ENCODE data around the gene CDH23. TPM values are rescaled to one million over a fixed set of nuclear protein-coding genes. Genes with fewer than 3 reads are reported as not detected.

The CDH23 gene
- total RNA-seq, 2 experiments from 2014 or later, result 4.0 to 4.5 TPM

DNA sequence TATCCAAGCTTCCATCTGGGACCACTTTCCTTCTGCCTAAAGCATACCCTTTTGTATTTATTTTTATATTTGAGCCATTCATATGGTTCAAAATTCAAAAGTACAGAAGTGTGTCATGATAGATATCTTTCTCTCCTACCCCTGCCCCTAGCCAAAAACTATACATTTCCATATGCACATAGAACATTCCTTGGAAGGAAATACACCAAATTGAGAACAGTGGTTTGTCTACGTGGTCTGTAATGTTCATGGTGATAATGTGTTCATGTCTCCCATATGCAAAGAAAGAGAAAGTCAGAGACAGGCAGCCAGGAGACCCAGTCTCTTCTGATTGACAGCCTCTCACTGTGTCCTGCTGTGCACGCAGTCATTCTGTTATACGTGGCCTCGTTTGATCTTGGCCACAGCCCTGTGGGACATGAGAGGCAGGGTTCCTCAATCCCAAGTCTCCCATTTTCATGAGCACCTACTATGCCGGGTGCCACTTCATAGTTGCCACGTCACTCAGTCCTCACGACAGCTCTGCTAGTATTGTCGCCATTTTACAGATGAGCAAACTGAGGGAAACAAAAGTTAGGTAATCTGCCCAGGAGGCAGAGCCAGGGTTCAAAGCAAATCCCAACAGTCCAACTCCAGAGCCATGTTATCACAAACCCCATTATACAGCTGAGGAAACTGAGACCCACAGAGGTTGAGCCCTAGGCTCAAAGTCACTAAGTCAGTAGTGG is 8.0 kb upstream of the CDH23 start:
- no peaks in the 10 kb centered on the region for H3K9me3 Mint-ChIP-seq
- peaks cover 26% of the 10 kb centered on the region for H3K27me3 Mint-ChIP-seq
- H3K36me3 Mint-ChIP-seq (ENCODE audit: low read depth), result no peaks in the 10 kb centered on the region
- H3K4me3 Mint-ChIP-seq, result no peak overlapping the region
- no peaks in the 10 kb centered on the region for H3K4me1 Mint-ChIP-seq
- no peak overlapping the region for H3K27ac Mint-ChIP-seq
- POLR2A ChIA-PET, result no interaction called here
- CTCF ChIA-PET, result no interaction called here
- DNase-seq, result no peak

DNA sequence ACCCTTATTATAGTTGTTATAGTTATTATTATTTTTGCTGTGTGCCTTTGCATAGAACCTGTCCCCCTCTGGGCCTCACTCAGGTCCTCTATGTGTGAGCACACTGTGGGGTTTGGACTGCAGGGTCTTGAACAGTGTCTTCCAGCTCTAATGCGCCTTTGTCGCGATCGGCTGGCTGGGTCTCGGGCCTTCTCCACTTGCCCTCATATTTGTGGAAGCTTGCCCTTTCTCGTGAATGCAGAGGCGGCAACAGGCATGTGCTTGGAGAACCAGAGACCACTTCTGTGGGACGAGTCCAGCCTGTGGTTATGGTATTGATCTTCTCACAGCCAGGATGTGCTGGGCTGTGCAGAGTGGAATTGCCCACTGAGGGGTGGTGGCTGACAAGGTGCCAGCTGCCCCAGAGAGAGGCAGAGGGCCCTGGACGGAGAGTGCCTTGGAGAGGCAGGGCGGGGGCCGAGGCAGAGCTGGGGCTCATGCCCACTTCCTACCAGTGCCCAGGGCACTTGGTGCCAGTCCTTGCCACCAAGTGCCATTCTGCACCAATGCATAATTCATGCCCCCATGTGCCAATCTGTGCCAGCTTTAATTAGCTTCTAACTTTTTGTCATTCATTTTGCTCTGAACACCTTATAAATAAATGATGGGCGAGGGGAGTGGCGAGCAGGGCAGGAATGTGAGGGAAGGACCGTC is 6.8 kb upstream of the CDH23 start:
- Mint-ChIP-seq H3K9me3 (no peaks in the 10 kb centered on the region), H3K27ac (no peak overlapping the region), H3K36me3 (ENCODE audit: low read depth) (no peaks in the 10 kb centered on the region), H3K4me3 (no peak overlapping the region), H3K27me3 (peaks cover 34% of the 10 kb centered on the region), H3K4me1 (no peaks in the 10 kb centered on the region)
- CTCF ChIA-PET, result interaction anchor here (1.2 to 1.7 kb wide), 2 partner anchors 9 to 12 kb away, joined by 3 to 4 read pairs; no protein-coding TSS in a partner anchor
- DNase-seq, result no peak
- POLR2A ChIA-PET, result no interaction called here

- H3K36me3 Mint-ChIP-seq (ENCODE audit: low read depth), result no peaks in the 10 kb centered on the region
- no peaks in the 10 kb centered on the region for H3K9me3 Mint-ChIP-seq
- DNase-seq, result no peak
- H3K4me1 Mint-ChIP-seq, result no peaks in the 10 kb centered on the region
- H3K4me3 Mint-ChIP-seq, result no peak overlapping the region
- CTCF ChIA-PET, result interaction anchor here (1.2 to 1.7 kb wide), 2 partner anchors 9 to 12 kb away, joined by 3 to 4 read pairs; no protein-coding TSS in a partner anchor
- POLR2A ChIA-PET, result no interaction called here
- H3K27me3 Mint-ChIP-seq, result peaks cover 40% of the 10 kb centered on the region
- H3K27ac Mint-ChIP-seq, result no peak overlapping the region
Observed at GRCh38 chr10:71390461-71390835, 6.3 kb upstream of the CDH23 start.

DNA sequence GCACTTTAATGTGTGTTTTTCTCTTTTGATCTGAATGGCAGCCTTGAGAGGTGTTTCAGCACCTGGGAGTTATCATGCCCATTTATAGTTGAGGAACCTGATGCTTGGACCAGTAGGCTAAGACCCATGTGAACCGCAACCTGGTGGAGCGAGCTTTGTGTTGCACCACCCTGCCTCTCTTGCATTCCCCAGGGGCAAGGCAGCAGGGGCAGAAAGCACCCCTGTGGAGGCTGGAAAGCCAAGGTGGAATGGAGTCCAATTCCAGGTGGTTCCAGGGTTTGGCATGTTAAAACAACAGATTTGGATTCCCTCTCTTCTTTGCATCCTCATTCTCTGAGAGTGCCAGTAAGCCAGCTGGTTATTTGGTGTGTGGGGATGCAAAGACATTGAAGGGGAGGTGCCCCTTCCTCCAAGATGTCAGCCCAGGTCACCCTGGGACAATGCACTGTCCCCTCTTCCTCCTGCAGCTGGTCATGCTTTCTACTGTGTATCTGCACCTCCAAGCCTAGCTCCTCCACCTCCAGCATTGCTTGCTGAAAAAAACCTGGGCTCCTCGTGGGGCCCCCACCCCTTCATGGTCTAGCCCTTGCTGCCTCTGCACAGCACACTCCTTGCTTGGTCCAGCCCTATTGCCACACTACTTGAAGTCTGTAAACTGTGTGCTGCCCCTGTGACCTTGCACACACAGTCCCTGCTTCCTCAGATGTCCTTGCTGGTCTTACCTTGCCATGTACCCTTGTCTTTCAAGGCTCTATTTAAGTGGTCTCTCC is 5.6 kb upstream of the CDH23 start:
- H3K4me1 Mint-ChIP-seq, result peaks cover 2% of the 10 kb centered on the region
- CTCF ChIA-PET, result interaction anchor here (1.2 to 1.7 kb wide), 2 partner anchors 10 to 13 kb away, joined by 3 to 4 read pairs; no protein-coding TSS in a partner anchor
- no peaks in the 10 kb centered on the region for H3K9me3 Mint-ChIP-seq
- POLR2A ChIA-PET, result no interaction called here
- peaks cover 46% of the 10 kb centered on the region for H3K27me3 Mint-ChIP-seq
- H3K4me3 Mint-ChIP-seq, result no peak overlapping the region
- DNase-seq, result no peak
- no peaks in the 10 kb centered on the region for H3K36me3 Mint-ChIP-seq (ENCODE audit: low read depth)
- H3K27ac Mint-ChIP-seq, result no peak overlapping the region

- ChIA-PET CTCF (interaction anchor here (1.4 to 1.7 kb wide), 2 partner anchors 7 to 10 kb away, joined by 4 read pairs; no protein-coding TSS in a partner anchor), POLR2A (no interaction called here)
- Mint-ChIP-seq H3K27ac (no peak overlapping the region), H3K4me1 (peaks cover 2% of the 10 kb centered on the region), H3K4me3 (no peak overlapping the region), H3K9me3 (no peaks in the 10 kb centered on the region), H3K36me3 (ENCODE audit: low read depth) (no peaks in the 10 kb centered on the region), H3K27me3 (peaks cover 46% of the 10 kb centered on the region)
- no peak for DNase-seq
Observed at GRCh38 chr10:71391701-71392100, 5.0 kb upstream of the CDH23 start.

DNA sequence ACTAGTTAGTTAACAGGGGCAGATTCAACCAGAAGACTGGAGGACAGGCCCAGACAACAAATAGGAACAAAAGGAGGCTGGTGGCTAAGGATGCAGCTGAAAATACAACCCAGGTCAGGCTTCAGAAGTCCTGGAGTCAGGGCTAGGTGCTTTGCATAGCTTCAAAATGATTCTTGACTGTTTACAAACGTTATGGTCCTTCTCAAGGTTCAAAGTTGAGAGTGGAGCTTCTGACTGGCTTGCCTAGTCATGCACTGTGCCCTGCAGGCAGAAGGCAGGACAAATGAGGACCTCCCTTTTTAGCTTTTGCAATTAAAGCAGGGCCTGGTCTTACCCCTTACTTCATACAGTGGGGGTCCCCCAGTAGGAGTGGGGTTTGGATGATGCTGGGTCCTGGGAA is 4.4 kb upstream of the CDH23 start:
- Mint-ChIP-seq H3K27ac (no peak overlapping the region), H3K27me3 (peaks cover 47% of the 10 kb centered on the region), H3K4me3 (no peak overlapping the region), H3K9me3 (no peaks in the 10 kb centered on the region), H3K4me1 (peaks cover 2% of the 10 kb centered on the region), H3K36me3 (ENCODE audit: low read depth) (no peaks in the 10 kb centered on the region)
- CTCF ChIA-PET, result interaction anchor here (0.6 to 1.4 kb wide), 2 partner anchors 8 to 86 kb away, joined by 4 read pairs; no protein-coding TSS in a partner anchor
- DNase-seq, result no peak
- POLR2A ChIA-PET, result no interaction called here

DNA sequence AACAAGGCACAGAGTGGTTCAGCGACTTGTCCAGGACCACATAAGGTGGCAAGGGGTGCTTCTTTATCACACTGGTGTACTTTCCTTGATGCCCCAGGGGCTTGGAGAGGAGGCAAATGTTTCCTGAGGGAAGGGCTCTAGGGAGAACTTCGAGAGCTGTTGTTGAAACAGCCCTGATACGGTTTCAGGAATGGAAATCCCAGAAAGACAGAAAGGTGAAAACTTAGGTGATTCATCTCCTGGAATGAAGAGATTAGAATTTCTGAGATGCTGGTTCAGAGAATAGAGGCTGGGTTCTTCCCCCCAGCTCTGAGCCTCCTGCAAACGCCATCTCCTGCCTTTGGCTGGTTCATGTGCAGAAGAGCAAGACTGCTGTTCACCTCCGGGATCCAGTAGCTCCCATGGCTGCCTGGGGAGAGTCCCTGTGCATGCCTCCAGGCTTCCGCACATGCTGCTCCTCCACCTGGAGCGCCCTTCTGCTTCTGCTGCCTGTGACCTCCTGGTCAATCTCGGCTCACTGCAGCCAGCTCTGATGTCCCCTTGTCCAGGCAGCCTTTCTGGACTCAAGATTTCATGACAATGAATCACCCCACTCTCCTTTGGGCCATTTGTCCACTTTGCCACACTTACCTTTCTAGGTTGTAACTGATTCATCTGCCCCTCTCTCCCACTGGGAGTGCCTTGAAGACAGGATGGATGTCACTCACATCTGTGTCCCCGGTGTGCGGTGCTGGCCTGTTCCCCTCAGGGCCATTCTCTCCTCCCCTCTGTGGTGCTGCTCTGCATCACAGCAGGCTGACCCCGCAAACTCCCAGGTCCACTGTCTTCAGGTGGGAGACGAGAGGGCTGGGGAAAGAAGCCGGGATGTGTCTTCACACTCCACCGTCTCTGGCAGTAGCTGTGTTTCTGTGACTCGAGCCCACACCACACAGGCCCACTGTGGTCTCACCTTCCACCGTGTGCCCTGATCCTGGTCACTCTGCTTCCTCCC is 3.6 kb upstream of the CDH23 start:
- CTCF ChIA-PET, result interaction anchor here (0.6 to 1.4 kb wide), 2 partner anchors 9 to 87 kb away, joined by 4 read pairs; no protein-coding TSS in a partner anchor
- Mint-ChIP-seq H3K36me3 (ENCODE audit: low read depth) (no peaks in the 10 kb centered on the region), H3K4me1 (peaks cover 2% of the 10 kb centered on the region), H3K4me3 (no peak overlapping the region), H3K27ac (no peak overlapping the region), H3K9me3 (no peaks in the 10 kb centered on the region), H3K27me3 (peaks cover 54% of the 10 kb centered on the region)
- no peak for DNase-seq
- POLR2A ChIA-PET, result no interaction called here

GRCh38 chr10:71393841-71394475 is 2.8 kb upstream of the CDH23 start:
- Mint-ChIP-seq H3K9me3 (no peaks in the 10 kb centered on the region), H3K4me1 (peaks cover 2% of the 10 kb centered on the region), H3K36me3 (ENCODE audit: low read depth) (no peaks in the 10 kb centered on the region), H3K27me3 (peaks cover 57% of the 10 kb centered on the region), H3K27ac (no peak overlapping the region), H3K4me3 (no peak overlapping the region)
- no peak for DNase-seq
- ChIA-PET POLR2A (no interaction called here), CTCF (interaction anchor here (1.0 to 1.6 kb wide), 2 partner anchors 9 to 27 kb away, joined by 3 to 5 read pairs; no protein-coding TSS in a partner anchor)

- POLR2A ChIA-PET, result no interaction called here
- peaks cover 2% of the 10 kb centered on the region for H3K4me1 Mint-ChIP-seq
- H3K4me3 Mint-ChIP-seq, result no peak overlapping the region
- H3K27ac Mint-ChIP-seq, result no peak overlapping the region
- CTCF ChIA-PET, result interaction anchor here (1.0 to 1.6 kb wide), 3 partner anchors 8 to 26 kb away, joined by 3 to 5 read pairs (median 3); no protein-coding TSS in a partner anchor
- no peaks in the 10 kb centered on the region for H3K9me3 Mint-ChIP-seq
- H3K36me3 Mint-ChIP-seq (ENCODE audit: low read depth), result no peaks in the 10 kb centered on the region
- no peak for DNase-seq
- peaks cover 64% of the 10 kb centered on the region for H3K27me3 Mint-ChIP-seq
Observed at GRCh38 chr10:71394926-71395562, 1.7 kb upstream of the CDH23 start.

GRCh38 chr10:71395621-71396020 is 1.1 kb upstream of the CDH23 start:
- Mint-ChIP-seq H3K4me3 (no peak overlapping the region), H3K4me1 (peaks cover 2% of the 10 kb centered on the region), H3K27me3 (peaks cover 69% of the 10 kb centered on the region), H3K9me3 (no peaks in the 10 kb centered on the region), H3K36me3 (ENCODE audit: low read depth) (no peaks in the 10 kb centered on the region), H3K27ac (no peak overlapping the region)
- CTCF ChIA-PET, result interaction anchor here (1.1 to 1.8 kb wide), 4 partner anchors 12 to 379 kb away, joined by 3 to 5 read pairs (median 4); no protein-coding TSS in a partner anchor
- DNase-seq, result no peak
- POLR2A ChIA-PET, result no interaction called here

DNA sequence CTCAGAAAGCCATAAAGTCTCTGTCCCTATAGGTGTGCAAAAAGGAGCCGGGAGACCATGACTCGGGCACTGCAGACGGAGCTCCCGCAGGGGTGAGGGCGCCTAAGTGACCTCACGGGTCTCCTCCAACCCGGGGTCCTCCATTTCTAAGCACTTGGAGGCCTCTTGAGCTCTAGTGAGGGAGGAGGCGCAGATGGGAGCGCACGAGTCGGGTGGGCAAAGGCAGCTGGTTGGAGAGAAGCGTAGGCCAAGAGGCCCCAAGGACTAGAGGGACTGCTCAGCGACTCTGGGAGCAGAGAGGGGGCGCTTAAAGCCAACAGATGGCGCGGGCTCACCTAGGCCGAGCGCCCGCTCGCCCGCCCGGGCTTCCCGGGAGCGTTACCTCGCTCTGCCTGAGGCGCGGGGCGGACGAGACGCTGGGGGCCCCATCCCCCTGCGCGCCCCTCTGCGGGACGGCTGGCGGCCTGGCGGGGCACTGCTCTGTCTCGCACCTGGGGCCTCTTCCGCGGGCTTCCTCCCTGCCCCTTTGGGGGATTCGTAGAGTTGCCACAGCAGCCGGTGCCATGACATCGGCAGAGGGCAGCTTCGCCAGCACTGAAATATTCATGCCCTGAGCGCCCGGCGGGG is 523 bp upstream of the CDH23 start:
- Mint-ChIP-seq H3K4me3 (peak overlapping the region; percentile 41), H3K27ac (no peak overlapping the region), H3K9me3 (no peaks in the 10 kb centered on the region), H3K27me3 (peaks cover 67% of the 10 kb centered on the region), H3K36me3 (ENCODE audit: low read depth) (no peaks in the 10 kb centered on the region), H3K4me1 (peaks cover 2% of the 10 kb centered on the region)
- POLR2A ChIA-PET, result no interaction called here
- CTCF ChIA-PET, result interaction anchor here (1.1 to 1.8 kb wide), 3 partner anchors 12 to 378 kb away, joined by 3 to 4 read pairs (median 3); no protein-coding TSS in a partner anchor
- no peak for DNase-seq

All from activated CD4-positive, alpha-beta T cell treated with anti-CD3 and anti-CD28 coated beads, Interleukin-2, amount 10 ng/mL, durations not matched to agents 7 days and 5 days (primary cell).